A673 (cell line): ENCODE data around the gene FFAR1.

Source experiments
- CTCF ChIP-seq: fragments of 300-800, 200-600 bp; sonication (generic); conservative IDR thresholded peaks from 2 replicates; pipeline ENCODE4 v1.5.1; 2017; ENCODE audit warnings: low read depth, mild to moderate bottlenecking, antibody characterized with exemption, low read length, moderate library complexity, mixed read lengths
- EZH2 ChIP-seq: fragments of 200-600 bp; sonication (generic); IDR thresholded peaks from 2 replicates; pipeline ENCODE4 v1.6.1; 2017; ENCODE audit warnings: borderline replicate concordance, low read depth, mild to moderate bottlenecking, mixed read lengths, antibody characterized with exemption, low read length; ENCODE audit not compliant: poor library complexity, severe bottlenecking

DNA sequence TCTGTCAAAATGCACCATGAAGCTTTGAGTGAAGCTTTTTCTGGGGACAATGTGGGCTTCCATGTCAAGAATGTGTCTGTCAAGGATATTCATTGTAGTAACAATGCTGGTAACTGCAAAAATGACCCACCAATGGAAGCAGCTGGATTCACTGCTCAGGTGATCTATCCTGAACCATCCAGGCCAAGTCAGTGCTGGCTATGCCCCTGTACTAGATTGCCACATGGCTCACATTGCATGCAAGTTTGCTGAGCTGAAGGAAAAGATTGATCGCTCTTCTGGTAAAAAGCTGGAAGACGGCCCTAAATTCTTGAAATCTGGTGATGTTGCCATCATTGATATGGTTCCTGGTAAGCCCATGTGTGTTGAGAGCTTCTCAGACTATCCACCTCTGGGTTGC is 35.8 kb downstream of the FFAR1 start:
- TF ChIP-seq CTCF, result no peak
- no peak for TF ChIP-seq EZH2
